Body of pancreas (tissue), 4 donors: ENCODE data around the gene F2R.

ENCODE experiments used
- CTCF ChIP-seq, 7 experiments: fragments of 450-650 bp in 4 of 7; fragments of 200-600 bp in 3 of 7; sonication (generic) in 3 of 7; IDR thresholded peaks; one replicate each; pipeline ENCODE4 v1.5.1; 2016 to 2019; ENCODE audit warnings: antibody characterized with exemption in 7 of 7
- POLR2A ChIP-seq, 3 donors: fragments of 450-650 bp; IDR thresholded peaks; one replicate each; pipeline ENCODE4 v1.6.1; 2016; ENCODE audit warnings: antibody characterized with exemption in 3 of 3, mild to moderate bottlenecking in 2 of 3

GRCh38 chr5:76681287-76681686 is 34.6 kb upstream of the F2R start:
- TF ChIP-seq CTCF (IDR thresholded peaks at IDR 0.05) (no peak), POLR2A (IDR thresholded peaks at IDR 0.05) (no peak)
